Endometrial microvascular endothelial cells (primary cell): ENCODE measurements around the gene GPR25. TPM values are rescaled to one million over a fixed set of nuclear protein-coding genes. Genes with fewer than 3 reads are reported as not detected.

Source experiments
- in situ Hi-C: cut with HindIII; loops from 2 replicates; pipeline ENCODE4 v1.10.0; 2017; ENCODE audit warnings: low sequenced_read_pairs, low pct_unique_long_range_greater_than_20kb; ENCODE audit errors: inconsistent ontology term
- total RNA-seq: library from RNA; depleted of rRNA; stranded (reverse); fragments of >200 nt; gene quantifications from one replicate; pipeline ENCODE4 v1.2.3, GENCODE V29; 2015; ENCODE audit errors: inconsistent ontology term

Gene GPR25
- total RNA-seq: not detected

- in situ Hi-C loops: no loop called here
Observed at GRCh38 chr1:200872446-200873115, at the start of gene GPR25. Gene GPR25, plus strand, starts transcription at chr1:200872981. Its CDS starts 57 bp downstream, at chr1:200873038.

DNA sequence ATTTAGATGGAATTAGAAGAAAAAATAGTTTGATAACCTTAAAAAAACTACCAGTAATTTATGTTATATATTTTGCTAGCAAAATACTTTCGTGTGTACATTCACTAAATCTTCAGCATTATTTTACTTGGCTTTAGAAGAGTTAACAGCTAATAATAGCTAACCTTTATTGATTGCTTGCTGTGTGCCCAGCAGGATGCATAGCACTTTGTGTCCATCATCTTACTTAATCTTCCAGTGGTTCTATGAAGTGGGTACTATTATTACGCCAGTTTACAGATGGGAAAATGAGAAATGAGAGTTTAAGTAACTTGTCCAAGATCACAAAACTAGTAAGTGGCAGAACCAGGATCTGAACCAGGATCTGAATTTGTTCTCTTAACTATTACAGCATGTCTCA lies 41.7 kb upstream of the GPR25 start:
- in situ Hi-C loops: no loop called here

GRCh38 chr1:200834383-200834782 lies 38.4 kb upstream of the GPR25 start:
- in situ Hi-C loops: no loop called here

- in situ Hi-C loops: no loop called here
Observed at GRCh38 chr1:200836213-200836612, 36.6 kb upstream of the GPR25 start.

GRCh38 chr1:200837931-200838571 lies 34.7 kb upstream of the GPR25 start:
- in situ Hi-C loops: no loop called here

DNA sequence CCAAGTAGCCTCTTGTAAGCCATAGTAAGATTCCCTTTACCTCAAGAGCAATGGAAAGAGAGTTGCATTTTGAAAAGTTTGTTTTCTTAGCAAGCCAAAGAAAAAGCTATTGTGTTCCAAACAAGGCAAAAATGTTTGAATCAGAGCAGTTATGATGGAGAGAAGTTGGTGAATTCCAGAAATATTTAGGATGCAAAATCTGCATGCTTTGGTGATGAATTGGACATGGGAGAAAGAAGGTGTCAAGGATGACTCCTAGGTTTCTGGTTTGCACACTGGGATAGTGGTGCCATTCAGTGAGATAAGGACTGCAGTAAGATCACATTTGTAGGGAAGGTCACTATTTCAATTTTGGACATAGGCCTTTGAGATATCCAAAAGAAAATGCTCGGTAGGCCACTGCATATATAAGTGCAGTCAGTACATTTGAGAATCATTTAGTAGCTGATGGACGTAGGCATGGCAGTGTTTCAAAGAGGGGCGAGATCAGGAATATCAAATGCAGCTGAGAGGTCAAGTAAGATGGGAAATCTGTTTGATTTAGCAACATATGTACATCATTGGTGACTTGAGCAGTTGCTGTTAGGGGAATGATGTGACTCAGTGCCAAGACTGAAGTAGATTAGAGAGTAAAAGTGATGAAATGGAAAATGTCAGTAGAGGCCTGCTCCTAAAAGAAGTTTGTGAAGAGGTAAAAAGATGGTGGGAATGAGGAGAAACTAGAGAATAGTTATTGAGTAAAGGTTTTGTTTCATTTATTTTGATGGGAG lies 33.9 kb upstream of the GPR25 start:
- in situ Hi-C loops: no loop called here

GRCh38 chr1:200845360-200845759 lies 27.4 kb upstream of the GPR25 start:
- in situ Hi-C loops: no loop called here

DNA sequence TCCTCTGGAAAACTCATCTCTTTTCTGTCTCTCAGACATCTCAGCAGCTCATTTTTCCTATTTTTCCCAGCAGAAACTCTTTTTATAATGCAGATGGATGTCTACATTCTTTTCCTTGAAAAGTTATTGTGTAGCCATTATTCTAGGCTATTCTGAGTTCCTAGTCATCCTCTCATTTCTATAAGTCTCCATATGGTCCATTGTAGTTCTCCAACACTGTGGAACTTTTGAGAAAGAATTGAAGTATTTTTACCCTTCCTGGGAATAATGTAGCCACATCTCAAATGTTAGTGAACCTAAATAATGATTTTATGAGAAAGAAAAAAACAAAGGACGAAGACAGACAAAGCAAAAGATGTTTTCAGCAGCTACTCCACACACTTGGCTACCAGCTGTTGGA lies 26.4 kb upstream of the GPR25 start:
- in situ Hi-C loops: no loop called here

DNA sequence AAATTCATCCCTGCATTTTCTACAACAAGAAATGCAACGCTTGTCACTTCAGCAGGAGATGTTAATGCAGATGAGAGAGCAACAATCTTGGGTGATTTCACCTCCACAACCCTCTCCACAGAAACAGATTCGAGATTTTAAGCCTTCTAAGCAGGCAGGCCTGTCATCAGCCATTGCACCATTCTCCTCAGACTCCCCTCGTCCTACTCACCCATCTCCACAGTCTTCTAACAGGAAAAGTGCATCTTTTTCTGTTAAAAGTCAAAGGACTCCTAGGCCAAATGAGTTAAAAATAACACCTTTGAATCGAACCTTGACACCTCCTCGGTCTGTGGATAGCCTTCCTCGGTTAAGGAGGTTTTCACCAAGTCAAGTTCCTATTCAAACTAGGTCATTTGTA lies 23.4 kb upstream of the GPR25 start:
- in situ Hi-C loops: no loop called here

DNA sequence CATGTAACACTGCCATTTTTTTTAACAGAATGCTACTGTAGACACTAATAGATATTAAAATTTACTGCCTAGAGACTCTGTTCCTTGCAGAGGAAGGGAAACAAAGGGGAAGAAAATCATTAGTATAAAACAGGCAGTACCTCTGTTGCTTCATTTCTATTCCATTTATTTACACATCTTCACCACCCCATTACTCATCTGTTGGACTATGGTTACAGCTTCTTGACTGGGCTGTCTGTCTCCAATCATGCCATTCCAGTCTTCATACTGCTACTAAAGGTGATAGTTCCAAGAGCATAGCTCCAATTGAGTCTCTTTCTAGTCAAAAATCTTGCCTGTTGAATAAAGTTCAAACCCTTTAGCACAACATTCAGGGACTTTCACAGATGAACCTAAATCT lies 22.2 kb upstream of the GPR25 start:
- in situ Hi-C loops: no loop called here

DNA sequence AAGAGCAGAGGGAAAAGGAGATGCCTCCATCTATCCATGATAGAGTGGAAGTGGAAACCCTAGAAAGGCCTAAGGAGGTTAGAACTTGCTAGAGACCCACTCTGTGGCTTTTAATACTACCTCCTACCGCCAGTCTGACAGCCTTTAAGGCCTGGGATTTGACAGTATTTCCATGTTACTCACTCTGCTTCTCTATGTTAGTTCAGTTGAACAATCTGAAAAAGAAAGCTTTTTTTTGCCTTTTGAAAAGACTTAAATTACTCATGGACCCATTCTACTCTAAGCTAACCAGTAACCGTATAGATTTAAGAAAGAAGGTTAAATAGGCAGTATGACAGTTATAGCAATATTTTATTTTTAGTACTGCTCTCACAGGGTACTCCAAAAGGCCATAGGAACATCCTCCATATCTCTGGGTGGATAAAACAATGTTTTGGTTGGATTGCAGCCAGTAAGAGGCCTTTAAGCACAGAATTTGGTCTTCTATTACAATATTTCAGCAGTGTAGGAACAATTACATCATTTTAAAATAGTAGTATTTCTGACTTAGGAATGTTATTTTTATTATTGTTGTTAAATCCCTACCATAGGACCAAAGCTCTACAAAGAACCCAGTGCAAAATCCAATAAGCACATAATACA lies 15.9 kb upstream of the GPR25 start:
- in situ Hi-C loops: no loop called here

- in situ Hi-C loops: no loop called here
Observed at GRCh38 chr1:200857804-200858203, 15.0 kb upstream of the GPR25 start.

DNA sequence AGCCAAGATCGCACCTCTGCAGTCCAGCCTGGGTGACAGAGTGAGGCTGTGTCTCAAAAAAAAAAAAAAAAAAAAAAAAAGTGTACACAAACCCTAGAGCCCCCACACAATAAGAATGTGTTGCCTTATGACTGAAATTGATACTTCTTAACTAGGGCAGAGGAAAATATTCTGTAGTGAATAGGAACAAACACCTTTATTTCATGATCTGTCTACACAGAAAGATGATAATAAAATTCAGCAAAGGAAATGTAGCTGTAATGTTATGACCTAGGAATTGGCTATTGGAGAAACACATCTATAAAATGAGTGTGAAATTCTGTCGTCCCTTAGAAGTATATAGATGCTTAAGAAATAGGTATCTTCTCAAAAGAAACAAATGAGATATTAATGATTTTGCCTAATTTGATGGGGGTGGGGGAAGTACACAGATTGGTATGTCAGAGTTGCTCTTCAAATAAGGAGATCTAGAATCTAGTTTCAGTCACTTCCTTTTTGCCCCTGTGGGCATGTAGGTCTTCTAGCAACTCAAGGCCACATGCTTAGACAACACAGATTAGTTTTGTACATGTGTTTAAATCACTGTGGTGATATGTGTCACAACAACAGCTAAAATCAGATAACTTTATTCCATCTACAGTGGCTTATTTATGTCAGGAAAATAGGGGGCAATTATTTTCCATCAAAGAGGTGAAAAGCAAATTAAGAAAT lies 10.7 kb upstream of the GPR25 start:
- in situ Hi-C loops: no loop called here

DNA sequence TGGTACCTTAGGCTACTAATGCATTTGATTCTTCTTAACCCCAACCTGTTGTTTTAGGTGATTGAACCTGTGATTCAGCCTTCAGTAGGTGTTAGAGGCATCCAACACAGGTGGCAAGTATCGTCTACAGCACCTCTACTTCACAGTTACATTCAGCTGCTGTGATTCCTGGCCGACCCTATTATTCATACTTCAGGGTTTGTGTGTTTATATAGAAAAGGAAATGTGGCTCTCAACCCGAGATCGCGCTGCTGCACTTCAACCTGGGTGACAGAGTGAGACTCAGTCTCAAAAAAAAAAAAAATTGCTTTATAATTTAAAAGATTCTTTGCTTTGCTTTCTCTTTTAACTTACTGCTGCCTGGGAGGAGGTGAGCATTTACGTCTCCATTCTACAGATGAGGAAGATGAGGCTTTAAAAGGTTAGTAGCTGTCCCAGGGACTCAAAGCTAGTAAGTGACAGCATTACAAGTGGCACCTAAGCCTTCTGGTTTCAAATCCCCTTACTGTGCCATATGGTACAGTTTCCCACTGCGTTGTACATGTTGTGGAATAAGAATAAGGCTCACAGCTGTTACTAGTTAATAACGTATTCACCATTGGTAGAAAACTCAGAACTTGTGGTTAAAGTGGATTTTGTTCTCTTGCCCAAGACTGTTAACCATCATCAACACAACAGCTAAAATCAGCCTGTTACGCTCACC lies 9.9 kb upstream of the GPR25 start:
- in situ Hi-C loops: no loop called here

DNA sequence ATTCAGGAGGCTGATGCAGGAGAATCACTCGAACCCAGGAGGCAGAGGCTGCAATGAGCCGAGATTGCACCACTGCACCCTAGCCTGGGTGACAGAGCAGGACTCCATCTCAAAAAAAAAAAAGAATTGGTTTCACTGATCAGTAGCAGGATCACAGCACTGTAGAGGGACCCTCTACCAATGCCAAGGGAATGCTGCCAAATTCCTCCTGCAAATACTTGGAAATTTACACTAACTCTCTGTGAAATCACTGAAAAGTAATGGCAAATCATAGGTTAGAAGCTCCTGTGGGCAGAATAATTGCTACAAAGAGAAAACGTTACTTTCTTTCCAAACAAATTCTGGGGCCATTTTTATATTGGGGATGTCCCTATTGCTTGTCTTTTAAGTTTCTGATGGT lies 6.7 kb upstream of the GPR25 start:
- in situ Hi-C loops: no loop called here

- in situ Hi-C loops: no loop called here
Observed at GRCh38 chr1:200866521-200866920, 6.3 kb upstream of the GPR25 start.

- in situ Hi-C loops: no loop called here
Observed at GRCh38 chr1:200867018-200867811, 5.6 kb upstream of the GPR25 start.

DNA sequence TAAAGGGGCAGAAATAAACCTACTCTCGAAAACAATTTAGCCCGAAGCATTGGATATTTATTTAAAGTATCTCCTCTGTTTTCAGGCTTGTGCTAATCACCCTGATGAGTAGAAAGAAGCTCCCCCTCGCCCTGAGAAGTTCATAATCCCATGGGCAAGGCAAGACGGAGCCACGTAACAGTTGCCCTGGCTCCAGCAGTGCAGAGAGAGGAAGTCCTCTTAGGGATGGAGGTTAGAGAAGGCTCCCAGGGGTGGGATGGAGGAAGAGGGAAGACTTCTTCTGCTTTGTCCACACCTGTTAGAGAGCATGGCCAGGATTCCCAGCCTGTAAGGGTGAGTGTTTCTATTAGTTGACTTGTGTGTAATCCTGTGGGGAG lies 3.4 kb upstream of the GPR25 start:
- in situ Hi-C loops: no loop called here
